NCI-H774 (cell line): Measurements from ENCODE around the gene SCAP.
"Not testable (repeated sequence)": the region's sequence is repeated elsewhere in the genome, so short reads cannot be mapped to it uniquely, and the experiment has no call there.

Experiments
- DNase-seq: peaks from one replicate; lab custom pipeline; 2025; lab: John Stamatoyannopoulos, UW

SCAP gene

DNA sequence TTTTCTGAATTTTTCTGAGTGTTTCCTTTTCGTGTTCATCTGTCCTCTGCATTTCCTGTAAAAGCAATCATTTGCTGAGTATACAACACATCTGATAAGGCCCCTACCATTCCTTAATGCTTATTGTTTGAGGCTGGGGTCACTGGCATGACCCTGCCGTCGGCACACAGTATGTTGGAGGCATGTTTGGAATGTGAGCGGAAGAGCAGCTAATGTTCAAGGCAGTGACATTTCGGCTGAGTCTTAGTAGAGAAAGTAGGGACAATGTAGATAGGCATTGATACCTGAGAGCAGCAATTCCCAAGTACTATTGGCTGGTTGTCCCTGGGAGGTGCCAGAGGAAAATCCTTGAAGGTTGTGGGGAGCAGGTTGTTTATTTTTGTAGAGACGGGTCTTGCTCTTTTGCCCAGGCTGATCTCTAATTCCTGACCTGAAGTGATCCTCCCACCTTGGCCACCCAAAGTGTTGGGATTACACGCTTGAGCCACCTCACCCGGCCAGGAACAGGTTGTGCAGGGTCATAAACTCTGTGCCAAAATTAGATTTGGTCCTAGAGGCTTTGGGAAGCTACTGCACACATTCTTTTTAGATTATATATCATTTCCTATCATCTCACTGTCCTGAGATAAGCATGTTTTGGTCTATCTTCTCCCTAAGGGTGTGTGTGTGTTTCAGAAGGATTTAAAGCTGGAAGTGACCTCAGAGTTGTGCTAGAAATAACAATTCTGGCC is 81.4 kb downstream of the SCAP start:
- DNase-seq: no peak

DNA sequence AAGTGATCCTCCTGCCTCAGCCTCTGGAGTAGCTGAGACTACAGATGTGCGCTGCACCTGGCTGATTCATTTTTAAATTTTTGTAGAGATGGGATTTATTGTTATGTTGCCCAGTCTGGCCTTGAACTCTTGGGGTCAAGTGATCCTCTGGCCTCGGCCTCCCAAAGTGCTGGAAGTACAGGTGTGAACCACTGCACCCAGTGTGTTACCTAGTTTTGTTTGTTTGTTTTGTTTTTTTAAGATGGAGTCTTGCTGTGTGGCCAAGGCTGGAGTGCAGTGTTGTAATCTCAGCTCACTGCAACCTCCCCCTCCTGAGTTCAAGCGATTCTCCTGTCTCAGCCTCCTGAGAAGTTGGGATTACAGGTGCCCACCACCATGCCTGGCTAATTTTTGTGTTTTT is 82.8 kb downstream of the SCAP start:
- no peak for DNase-seq

DNA sequence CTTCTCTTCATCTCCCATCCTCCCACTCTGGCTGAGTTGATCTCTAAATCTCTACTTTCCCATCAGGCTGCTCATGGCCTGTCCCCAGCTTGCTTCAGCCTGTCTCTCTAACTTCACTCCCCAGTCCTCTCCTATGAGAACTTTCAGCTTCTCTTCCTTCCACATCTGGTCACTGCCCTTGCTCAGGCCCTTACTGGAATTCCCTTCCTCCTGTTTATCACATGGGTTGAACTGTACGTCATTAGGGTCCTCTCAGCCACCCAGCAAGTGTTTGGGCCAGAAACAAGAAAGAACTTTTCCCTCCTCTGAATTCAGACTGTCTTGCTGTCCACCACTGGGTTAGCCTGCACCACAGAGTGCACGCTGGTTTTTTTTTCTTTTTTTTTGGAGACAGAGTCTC is 89.9 kb downstream of the SCAP start:
- no peak for DNase-seq

GRCh38 chr3:47385007-47385406 is 90.7 kb downstream of the SCAP start:
- DNase-seq: no peak

DNA sequence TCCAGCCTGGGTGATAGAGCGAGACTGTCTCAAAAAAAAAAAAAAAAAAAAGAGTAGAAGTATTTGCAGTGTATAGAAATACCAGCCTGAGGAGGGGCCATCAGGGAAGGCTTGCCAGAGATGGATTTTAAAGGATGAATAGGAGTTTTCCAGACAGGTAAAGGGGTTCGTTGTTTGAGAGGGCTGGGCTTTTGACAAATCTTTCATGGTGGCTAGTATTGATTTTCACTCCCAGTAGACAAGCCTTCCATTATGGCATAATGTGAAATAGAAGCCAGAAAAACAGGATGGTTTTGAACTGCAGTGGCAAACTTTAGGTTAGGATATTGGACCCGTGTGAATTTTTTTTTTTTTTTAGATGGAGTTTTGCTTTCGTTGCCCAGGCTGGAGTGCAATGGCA is 91.3 kb downstream of the SCAP start:
- DNase-seq: no peak

DNA sequence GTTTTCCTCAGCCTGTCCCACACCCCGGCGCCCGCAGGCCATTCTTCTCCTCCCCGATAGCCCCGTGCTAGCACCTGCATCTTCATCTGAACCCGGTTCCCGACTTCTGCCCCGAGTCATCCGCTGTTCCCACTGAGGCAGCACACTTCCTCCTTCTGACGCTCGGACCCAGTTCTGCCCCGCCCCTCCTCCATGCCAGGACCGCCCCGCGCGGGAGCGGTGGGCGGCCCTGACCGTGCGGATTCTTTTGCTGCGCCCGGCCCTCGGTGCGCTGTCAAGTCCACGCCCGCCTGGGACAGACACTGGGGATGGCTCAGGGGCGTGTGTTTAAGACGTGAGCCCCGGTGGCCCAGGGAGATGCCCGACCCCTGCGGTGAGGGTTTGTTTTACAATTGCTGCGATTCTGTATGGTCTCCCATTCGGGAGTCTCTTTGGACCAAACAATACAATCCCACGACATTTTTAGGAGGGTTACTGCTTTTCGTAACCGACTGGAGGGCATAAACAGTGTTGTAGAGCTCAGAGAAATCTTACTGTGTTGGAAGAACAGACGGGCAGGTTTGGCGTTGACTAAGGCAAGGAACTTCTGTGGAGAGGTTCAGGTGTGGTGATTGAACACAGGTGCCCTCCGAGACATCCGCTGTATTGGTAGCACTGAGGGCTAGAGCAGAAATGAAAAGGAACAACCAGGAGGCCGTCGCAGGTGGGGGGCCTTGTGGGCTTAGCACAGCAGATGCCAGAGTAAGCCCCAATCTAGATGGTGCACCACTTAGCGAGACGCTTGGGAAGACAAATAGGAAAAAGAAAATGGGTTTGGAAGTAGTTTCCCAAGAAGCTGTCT is 94.2 kb downstream of the SCAP start:
- DNase-seq: peak; percentile 23

DNA sequence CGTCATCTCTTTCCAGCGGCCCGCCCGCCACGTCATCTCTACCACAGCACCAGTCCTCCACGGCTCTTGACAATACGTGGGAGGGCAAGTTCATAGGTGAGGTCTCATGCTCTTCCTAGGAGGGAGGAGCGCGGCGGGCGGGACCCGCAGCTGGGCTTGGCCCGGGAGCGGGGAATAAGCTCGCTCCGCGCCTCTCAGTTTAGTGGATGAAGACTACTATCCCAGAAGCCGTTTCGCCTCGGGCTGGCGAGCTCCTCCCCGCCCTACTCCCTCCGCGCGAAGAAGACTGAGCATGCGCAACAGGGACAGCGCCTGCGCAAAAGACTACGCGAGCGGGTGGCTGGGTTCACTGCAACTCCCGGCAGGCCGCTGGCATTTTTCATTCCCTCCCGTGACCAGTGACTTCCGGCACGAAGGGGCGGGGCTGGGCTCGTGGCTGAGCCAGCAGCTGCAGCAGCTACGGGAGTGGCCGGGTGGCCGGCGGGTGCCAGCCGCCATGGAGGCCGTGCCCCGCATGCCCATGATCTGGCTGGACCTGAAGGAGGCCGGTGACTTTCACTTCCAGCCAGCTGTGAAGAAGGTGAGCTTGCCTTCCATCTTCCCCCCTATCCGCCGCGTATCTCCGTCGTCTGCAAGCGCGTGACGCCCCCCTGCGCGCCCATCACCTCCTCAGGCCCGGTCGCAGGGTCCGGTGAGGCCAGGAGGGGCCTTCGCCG is 95.0 kb downstream of the SCAP start, which contains the start of gene PTPN23:
PTPN23 (plus strand) TSS at position 421 of the 716 bp plus-strand sequence; CDS start at position 497, 76 bp downstream.
- DNase-seq: peak; percentile 94

DNA sequence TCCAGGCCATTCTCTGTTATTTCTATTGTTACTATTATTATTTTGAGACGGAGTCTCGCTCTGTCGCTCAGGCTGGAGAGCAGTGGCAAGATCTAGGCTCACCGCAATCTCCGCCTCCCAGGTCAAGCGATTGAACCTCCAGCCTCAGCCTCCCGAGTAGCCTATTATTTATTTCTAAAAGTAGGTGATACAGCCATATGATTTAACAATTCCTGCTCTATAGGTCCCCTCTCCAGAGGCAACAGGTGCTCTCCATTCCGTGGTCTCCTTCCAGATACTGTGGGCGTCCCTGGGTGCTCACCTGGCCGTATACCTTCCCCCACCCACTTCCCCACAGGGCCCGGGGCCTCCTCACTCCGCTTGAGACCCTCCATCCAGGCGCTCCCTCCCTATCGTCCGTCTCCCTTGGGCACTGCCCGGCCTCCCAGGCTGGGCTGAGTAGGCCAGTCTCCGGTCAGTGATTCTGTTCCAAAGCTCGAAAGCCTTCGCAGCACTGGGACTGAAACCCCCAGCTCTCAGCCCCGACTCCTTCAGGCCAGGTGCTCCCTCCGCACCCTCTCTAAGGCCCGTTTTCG is 95.6 kb downstream of the SCAP start:
- DNase-seq: no peak

DNA sequence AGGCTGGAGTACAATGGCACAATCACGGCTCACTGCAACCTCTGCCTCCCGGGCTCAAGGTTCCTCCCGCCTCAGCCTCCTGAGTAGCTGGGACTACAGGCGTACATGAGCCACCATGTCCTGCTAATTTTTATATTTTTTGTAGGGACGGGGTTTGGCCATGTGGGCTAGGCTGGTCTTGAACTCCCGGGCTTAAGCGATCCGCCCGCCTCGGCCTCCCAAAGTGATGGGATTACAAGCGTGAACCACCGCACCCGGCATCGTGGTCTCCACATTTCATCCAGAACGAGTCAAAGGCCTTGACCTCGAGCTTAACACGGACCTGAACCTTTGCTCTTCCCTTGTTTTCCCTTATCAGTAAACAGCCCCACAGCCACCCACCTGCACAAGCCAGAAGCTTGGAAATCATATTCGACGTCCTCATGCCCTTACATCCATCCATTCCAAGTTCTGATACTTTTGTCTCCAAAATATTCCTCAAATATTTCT is 96.3 kb downstream of the SCAP start:
- no peak for DNase-seq

DNA sequence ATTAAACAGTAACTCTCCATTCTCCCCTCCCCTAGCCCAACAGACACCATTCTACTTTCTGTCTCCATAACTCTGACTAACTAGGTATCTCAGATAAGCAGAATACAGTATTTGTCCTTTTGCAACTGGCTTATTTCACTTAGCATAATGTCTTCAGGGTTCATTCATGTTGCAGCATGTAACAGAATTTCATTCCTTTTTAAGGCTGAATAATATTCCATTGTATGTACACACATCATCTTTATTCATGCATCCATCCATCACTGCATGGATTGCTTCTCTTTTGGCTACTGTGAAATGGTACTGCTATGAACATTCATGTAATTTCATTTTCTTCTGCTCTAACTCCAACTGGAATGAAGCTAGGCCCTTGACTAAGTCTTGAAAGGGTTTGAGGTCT is 96.9 kb downstream of the SCAP start:
- no peak for DNase-seq

GRCh38 chr3:47377186-47377585 is 98.6 kb downstream of the SCAP start:
- DNase-seq: no peak

DNA sequence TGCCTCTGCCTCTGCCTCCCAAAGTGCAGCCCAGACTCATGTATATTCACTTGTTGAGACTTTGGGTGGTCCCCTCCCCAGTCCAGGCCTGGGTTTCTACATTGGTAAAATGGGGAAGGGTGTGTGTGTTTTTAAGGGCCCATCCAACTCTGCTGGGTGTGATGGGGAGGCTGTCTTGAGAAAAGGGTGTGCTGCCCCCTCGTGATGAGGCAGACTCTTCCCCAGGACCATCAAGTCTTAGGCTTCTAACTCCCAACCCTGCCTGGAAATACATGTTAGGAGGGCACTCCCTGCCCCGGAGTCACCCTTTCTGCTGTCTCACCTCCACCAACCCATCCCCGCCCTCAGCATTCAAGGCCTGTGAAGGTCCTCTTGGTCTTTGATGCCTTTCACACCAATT is 99.3 kb downstream of the SCAP start:
- no peak for DNase-seq

- DNase-seq: no peak
These were observed 101.2 kb downstream of the SCAP start for GRCh38 chr3:47374587-47374986.

GRCh38 chr3:47370887-47371697 is 104.6 kb downstream of the SCAP start:
- no peak for DNase-seq

GRCh38 chr3:47370020-47370419 is 105.7 kb downstream of the SCAP start:
- DNase-seq: not testable (repeated sequence)

- no peak for DNase-seq
These were observed 108.1 kb downstream of the SCAP start for GRCh38 chr3:47367631-47368030.

DNA sequence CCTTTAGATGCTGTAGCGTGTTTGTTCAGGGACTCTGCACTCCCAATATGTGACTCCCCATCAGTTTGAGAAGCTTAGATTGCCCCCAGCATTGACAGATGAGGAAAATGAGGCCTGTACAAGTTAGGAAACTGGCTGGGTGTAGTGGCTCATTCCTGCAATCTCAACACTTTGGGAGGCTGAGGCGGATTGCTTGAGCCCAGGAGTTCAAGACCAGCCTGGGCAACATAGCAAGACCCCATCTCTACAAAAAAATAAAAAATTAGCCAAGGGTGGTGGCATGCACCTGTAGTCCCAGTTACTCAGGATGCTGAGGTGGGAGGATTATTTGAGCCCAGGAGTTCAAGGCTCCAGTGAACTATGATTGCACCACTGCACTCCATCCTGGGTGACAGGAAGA is 108.9 kb downstream of the SCAP start:
- no peak for DNase-seq

DNA sequence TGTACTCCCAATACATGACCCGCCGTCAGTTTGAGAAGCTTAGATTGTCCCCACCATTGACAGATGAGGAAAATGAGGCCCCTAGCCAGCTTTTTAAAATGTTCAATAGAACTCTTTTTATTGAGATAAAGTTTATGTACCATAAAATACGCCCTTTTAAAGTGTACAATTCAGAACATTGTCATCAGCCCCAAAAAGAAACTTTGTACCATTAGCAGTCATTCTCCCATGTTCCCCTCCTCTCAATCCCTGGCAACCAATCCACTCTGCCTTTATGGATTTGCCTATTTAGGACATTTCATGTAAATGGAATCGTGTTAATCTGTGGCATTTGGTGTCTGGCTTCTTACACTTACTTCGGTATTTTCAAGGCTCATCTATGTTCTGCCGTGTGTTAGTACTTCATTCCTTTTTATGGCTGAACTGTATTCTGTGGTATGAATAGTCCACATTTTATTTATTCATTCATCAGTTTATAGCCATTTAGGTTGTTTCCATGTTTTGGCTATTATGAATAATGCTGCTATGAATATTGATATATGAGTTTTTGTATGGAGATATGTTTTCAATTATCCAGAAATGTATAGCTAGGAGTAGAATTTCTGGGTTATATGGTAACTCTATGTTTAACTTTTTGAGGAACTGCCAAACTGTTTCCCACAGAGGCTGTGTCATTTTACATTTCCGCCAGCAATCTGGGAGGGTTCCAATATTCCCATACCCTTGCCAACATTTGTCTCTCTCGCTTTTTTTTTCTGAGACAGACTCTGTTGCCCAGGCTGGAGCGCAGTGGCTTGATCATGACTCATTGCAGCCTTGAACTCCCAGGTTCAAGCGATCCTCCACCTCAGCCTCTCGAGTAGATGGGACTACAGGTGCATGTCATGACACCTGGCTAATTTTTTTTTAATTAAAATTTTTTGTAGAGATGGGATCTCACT is 110.3 kb downstream of the SCAP start:
- DNase-seq: no peak
